GM19468 (cell line): Measurements from ENCODE around the gene SRCIN1.

Experiments used
- ATAC-seq: cut with Tn5 transposase; IDR thresholded peaks from one replicate; pipeline ENCODE4 v1.9.1; 2021; ENCODE audit warnings: mild to moderate bottlenecking, moderate library complexity, moderate number of reproducible peaks; ENCODE audit not compliant: unreplicated experiment; ENCODE audit errors: extremely low read depth

SRCIN1 gene

GRCh38 chr17:38565853-38566665 is 39.7 kb downstream of the SRCIN1 start:
- no peak for ATAC-seq

DNA sequence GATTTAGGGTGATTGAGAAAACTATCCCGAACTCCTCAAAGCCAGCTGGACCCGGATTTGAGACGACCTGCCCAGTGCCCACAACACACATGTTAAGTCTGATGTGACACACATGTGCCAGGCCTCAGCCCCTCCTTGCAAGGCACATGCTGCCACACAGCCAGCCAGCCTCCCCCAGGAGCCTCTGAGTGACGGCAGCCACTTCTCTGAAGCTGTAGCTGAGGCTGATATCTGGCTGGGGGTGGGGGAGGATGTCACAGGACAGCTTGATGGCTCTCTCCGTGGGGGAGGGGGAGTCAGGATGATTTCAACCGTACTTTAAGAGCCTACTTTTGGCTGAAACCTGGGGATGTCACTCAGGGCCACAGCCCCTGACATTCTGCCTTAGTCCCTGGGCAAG is 40.9 kb downstream of the SRCIN1 start:
- no peak for ATAC-seq

DNA sequence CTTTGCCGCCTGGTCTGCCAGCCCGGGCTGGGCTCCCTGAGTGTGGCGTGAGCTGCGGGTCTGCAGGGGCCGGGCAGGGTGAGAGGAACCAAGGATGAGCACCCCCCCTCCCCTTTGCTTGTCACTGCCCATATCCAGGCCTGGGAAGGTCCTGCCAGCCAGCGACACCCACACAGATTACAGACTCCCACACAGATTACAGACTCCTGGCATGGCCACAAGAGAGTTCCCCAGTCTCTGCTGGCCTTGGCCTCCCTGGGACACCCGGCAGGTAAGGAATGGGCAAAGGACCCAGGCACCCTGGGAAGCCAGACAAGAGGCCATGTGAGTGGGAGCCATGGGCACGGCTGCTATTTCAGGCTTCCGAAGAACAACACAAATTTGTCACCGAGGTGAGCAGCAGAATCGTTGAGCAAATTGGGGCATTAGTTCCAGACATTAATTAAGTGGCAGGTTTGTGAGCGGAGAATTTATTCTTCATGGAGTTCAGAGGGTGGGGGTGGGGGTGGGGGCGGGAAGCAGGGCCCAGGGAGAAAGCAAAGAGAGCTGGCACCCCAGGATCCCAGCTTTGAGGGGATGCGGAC is 41.4 kb downstream of the SRCIN1 start:
- no peak for ATAC-seq

DNA sequence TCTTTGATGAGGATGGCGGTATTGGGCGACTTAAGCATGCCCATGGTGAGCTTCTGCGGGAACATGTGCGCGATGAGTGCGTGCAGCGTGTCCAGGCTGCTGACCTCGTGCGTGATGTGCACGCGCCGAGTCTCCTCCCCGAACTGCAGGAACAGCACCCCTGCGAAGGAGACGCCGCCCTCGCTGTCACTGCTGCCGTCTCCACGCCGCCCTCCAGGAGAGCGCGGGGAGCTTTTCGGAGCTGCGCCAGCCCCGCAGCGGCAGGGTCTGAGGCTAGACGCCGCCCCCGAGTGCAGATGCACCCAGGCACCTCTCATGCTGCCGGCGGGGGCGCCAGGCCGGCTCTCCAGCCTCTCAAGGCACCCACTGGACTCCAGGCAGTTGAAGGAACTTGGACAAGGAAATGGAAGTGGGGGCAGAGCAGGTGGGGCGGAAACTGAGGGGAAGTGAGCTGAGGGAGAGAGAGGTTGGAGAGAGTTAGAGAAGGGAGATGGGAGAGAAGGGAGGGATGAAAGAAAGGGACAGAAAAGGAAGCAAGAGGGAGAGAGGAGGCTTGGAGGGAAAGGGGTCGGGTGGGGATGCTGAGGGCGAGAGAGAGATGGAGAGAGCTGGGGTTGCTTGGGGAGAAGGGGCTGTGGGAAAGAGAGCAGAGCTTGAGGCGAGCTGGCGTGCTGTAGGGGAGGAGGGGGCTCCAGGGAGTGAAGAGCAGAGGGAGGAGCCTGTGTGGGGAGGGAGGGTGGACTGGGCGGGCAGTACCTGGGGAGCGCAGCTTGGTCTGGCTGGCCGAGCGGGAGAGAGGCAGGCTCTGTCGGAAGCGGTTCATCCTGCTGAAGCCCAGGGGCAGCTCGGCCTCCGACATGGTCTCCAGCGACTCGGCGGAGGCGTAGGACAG is 42.1 kb downstream of the SRCIN1 start:
- ATAC-seq = no peak

DNA sequence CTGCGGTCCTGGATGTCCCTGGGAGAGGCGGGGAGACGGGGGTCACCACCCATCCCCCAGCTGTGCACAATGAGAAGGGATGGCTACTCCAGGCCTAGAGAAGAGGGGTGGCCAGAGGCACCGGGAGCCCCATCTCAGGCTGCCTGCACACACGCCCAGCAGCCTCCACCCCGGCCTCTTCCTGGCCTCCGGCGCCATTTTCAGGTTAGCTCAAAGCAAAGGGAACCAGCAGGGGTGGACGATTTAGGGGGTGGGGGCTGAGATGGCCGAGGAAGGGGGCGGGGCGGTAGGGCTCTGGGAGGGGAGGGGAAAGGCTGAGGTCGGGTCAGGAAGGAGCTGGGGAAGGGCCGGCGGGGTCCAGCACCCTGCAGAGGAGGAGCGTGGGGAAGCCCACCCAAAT is 42.8 kb downstream of the SRCIN1 start:
- ATAC-seq = no peak

DNA sequence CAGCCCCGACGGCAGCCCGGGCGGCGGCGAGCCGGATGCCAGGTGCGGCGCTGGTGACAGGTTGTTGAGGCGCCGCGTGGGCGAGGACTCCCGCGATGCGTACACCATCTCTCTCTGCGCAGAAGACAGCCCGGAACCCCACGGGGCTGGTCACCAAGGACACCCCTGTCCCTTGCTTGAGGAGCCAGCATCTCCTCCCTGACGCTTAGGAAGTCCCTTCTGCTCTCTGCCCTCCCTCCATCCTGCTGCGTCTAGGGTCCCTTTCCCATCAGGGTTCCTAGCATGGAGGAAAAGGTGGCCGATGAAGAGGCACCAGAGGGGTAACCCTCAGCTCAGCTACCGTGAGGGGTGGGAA is 43.6 kb downstream of the SRCIN1 start:
- ATAC-seq = no peak

- no peak for ATAC-seq
Observed at GRCh38 chr17:38561416-38562214, 44.1 kb downstream of the SRCIN1 start.

DNA sequence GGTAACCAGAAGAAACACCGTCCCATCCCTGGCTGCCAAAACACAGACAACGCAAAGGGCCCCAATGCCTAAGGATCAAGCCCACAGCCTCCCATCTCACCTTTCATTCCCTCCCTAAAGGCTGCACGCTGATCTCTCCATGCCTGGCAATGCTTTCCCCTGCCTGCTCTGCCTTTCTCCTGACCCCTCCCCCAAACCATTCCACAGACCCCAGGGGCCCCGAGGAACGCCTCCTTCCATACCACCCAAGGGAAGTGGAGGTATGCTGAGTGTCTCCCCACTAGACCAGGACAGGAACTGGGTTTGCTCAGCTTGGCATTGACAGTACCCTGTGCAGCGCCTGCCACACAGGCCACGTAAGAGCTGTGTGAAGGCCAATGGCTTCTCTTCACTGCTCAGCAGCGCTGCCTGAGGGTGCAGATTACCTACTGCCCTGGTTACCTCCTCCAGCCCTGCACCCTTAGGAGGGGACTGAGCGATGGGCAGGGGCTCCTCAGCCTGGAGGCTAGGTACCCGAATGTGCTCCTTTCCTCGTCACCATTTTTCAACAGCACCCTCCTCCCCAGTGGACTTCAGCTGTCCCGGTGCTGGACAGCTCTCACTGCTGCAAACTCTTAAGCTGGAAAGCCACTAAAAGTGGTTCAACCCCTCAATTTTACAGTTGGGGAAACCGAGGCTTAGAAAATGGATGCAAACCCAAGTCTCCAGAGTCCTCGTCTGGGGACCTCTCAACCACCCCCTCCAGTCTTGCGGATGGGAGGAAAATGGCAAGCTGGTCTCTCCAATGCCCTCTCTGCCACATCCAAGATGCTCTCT is 45.0 kb downstream of the SRCIN1 start:
- no peak for ATAC-seq

DNA sequence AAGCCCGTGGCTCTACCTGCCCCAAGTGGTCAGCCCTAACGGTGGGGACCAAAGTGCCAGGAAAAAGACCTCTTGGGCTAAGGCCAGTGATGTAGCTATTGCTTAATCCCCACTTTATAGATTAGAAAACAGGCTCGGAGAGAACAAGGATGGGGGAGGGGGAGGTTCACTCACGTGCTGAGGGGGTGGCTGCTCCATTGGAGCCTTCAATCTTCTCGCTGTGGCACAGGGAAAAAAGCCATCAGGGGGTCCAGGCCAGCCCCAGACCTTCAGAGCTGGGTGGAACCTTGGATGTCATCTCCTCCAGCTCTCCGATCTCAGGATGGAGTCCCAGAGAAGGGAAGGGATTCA is 45.9 kb downstream of the SRCIN1 start:
- no peak for ATAC-seq

GRCh38 chr17:38559051-38559879 is 46.5 kb downstream of the SRCIN1 start:
- ATAC-seq = no peak

DNA sequence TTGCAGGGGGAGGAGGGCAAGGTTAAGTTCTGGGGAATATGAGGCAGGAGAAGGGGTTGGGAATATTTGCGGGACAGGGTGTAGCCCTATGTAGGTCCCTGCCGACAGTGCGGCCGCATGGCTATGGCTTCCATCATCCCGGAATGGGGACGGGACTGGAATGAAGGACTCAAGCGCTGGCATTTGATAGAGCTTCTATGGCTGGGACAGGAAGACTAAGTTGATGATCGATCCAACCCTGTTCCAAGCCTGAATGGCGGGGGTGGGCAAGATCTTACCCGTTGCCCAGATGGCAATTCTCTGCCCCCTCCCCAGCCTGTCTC is 47.1 kb downstream of the SRCIN1 start:
- no peak for ATAC-seq

DNA sequence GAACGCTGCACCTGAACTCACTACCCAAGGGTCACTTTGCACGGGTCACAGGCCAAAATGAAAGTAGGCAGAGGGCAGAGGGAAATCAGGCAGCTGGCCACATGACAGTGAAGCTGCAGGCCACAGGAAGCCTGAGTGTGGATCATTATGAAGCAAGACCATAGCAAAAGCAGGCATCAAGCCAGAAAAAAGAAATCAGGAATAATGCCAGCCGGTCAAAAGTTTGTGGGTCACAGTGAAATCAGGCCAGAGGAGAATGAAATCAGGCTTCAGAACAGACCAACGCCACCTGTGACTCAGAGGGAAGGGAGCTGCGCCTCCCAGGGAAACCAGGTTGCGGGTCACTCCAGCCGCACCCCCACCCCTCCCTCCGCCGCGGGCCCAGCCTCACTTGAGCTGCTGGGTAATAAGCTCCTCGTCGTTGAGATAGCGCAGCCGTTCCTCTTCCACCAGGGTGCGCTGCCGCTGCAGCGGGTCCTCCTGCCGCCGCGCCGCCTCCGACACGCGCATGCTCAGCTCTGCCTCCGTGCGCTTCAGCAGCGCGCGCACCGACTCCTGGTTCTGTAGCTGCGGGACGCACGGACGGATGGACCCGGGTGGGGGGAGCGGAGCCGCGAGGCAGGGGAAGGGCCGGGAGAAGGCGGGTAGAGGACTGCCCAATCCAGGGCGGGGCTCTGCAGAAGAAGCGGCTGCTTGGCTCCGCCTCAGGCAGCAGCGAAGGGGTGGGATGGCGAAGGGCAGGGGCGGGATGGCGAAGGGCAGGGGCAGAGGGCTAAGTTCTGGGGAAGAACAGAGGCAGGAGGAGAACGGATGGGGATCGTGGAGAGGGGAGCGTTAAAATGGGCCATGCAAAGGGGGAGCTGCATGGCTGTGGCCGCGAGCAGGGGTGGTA is 47.7 kb downstream of the SRCIN1 start:
- peak; percentile 66 for ATAC-seq

DNA sequence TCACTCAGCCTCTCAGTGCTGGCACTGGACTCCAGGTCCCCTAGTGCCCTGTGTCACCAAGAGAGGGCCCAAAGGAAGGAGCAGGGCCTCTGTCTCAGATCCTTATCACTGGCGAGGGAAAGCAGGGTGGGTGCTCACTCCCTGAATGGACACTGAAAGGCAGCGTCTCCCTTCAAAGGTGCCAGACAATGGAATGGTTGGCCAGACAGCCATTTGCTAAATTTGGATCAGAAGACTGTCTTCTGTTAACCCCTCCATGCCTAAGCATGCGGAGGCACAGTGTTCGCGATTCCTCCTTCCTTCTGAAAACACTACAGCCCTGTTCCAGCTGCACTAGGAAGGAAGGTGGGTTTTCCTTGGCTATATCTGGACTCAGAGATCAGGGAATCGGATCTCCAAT is 48.4 kb downstream of the SRCIN1 start:
- no peak for ATAC-seq

DNA sequence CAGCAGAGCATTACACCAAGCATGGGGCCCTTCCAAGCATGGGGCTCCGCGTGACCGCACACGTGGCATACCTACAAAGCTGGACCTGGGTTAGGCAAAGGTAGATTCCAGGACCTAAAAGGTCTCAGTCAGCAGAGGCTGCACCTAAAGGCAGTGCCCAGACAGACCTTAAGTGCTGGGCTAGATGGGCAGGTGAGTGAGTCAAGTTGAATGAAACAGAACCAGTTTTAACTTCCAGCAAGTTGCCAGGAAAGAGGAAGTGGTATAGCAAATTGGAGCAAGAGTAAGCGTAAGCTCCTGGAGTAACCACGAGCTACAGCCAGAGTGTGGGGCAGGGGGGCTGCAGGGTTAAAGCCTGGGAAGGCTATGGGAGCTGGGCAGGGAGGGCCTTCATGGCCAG is 49.5 kb downstream of the SRCIN1 start:
- ATAC-seq = no peak

DNA sequence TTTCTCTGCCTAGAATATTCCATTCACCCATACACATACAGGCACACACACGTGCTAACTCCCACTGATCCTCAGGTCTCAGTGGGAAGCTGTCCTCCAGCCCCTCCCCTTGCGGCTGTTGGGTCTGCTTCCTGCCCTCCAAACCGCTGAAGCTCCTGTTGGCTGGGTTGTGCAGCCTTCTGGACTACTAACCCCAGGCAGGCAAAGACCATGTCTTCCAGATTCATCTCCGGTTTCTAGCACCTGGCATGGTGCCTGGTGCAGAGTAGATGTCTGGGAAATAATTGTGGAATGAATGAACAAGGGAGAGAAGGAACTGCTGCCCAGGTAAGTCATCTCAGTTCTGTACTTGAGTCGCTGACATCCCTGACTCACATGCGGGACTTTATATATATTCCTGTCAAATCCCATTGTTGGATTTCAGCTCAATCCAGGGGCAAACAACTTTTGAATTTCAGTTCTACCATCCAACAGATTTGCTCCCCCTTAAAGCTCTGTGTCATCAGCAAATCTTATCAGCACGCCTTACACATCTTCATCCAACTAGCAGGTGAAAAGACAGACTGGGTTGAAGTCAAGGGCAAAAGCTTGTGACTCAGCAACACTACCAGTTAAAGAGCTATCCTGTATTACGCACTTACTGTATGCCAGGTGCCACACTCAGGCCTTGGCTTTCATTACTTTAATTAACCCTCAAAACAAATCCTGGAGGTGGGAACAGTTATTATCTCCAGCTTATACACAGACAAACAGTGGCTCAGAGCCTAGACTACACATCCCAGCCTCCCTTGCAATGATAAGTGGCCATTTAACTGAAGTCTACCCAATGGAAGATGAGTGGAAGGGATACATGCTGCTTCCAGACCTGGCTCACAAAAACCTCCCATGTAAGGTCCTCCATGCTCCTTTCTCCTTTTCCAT is 51.1 kb downstream of the SRCIN1 start:
- ATAC-seq = no peak

DNA sequence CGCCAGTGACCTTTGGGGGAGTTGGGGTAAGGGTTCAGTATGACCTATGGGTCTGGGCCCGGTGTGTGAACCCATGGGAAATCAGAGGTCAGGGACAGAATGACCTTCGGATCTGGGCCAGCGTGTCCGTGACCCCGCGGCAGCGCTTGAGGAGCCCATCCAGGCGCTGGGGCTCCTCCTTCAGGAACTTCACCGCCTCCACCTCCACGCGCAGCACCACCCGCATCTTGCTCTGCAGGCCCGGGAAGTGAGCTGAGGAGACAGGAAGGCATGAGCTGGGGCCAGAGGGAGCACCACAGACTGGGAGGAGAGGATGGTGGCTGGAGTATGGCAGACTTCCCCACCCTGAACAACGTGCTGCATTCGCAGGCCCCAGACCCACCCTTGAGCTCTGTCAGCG is 53.4 kb downstream of the SRCIN1 start:
- ATAC-seq = no peak

DNA sequence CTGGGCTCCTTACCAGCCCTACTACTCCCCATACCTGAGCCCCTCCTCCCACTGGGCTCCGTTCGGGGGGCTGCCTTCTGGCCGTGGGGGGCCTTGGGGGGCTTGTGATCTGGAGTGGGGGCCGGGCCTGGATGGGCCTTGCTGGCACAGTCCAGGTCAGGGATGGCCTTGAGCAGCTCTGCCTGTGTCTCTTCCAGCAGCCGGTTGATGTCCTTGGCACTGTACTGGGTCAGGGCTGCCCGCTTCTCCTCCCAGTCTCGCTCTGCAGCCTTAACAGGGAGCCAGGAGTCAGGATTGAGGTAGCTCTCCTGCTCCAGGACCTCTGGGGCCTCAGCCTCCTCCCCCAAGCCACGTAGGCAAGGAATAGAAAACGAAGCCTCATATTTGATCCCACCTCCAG is 54.6 kb downstream of the SRCIN1 start:
- no peak for ATAC-seq
